Cardiac muscle cell (in vitro differentiated cells and primary cell): ENCODE measurements around the gene PIK3AP1. TPM values are rescaled to one million over a fixed set of nuclear protein-coding genes. Genes with fewer than 3 reads are reported as not detected.
A peak's percentile ranks its signal among the peaks of the same experiment; 100 is the strongest.
"Not testable (repeated sequence)": the region's sequence is repeated elsewhere in the genome, so short reads cannot be mapped to it uniquely, and the experiment has no call there.

ENCODE experiments used
- DNase-seq, 2 donors: peaks; one replicate each; pipeline versions ENCODE4 v3.0.0 to v3.0.0-alpha.2; 2010 to 2017; ENCODE audit warnings: low read depth in 1 of 2, low spot score in 1 of 2
- H3K27ac ChIP-seq: fragments of 200-600 bp; sonication (generic); 2 replicates; pipeline ENCODE4 v1.5.1; 2016
- H3K27me3 ChIP-seq: fragments of 200-600 bp; sonication (generic); 2 replicates; pipeline ENCODE4 v1.6.0; 2016; ENCODE audit warnings: control low read depth
- H3K36me3 ChIP-seq: fragments of 200-600 bp; sonication (generic); 2 replicates; pipeline ENCODE4 v1.5.1; 2016; ENCODE audit warnings: control low read depth
- H3K4me1 ChIP-seq: fragments of 200-600 bp; sonication (generic); 2 replicates; pipeline ENCODE4 v1.8.1; 2017; ENCODE audit warnings: low read depth, mild to moderate bottlenecking, mixed run types
- H3K4me3 ChIP-seq: fragments of 200-600 bp; sonication (generic); 2 replicates; pipeline ENCODE4 v1.5.1; 2016; ENCODE audit warnings: mild to moderate bottlenecking
- H3K9me3 ChIP-seq: fragments of 200-600 bp; sonication (generic); 2 replicates; pipeline ENCODE4 v1.5.1; 2017; ENCODE audit warnings: low read depth, mild to moderate bottlenecking, control low read depth
- polyA plus RNA-seq: library from polyadenylated mRNA; unstranded; fragments of >200 nt; fragmentation: Nextera tagmentation; extraction: Ambion mirVana; gene quantifications from 2 replicates; pipeline ENCODE4 v1.2.1, GENCODE V29; 2016
- total RNA-seq: library from RNA; depleted of rRNA; stranded (reverse); fragments of >200 nt; gene quantifications from 2 replicates; pipeline ENCODE4 v1.2.3, GENCODE V29; 2016
- TF ChIP-seq, protein P1 (sequence below): IDR thresholded peaks from 2 replicates; pipeline ENCODE4 v1.5.1; 2012; ENCODE audit warnings: low read depth, mild to moderate bottlenecking, low read length

The PIK3AP1 gene
- total and polyA plus RNA-seq, 2 experiments from 2014 or later, result 1.1 to 2.7 TPM

DNA sequence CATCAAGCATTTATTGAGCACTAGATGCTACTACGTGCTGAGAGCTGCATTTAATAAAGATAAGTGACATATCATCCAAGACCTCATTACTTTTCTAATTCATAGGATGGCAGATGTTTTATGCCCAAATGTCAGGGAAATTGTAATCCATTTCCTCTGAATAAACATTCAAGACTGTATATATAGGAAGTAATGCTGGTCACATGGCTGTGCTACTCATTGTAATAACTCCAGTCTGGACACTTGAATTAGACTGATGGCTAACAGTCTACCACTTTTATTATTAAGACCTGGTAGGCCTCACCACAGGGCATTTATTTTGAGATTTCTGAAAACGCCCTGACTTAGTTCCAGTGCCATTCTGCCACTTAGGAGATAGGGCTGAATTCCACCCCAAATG is 36.6 kb downstream of the PIK3AP1 start:
- TF ChIP-seq, protein P1, sequence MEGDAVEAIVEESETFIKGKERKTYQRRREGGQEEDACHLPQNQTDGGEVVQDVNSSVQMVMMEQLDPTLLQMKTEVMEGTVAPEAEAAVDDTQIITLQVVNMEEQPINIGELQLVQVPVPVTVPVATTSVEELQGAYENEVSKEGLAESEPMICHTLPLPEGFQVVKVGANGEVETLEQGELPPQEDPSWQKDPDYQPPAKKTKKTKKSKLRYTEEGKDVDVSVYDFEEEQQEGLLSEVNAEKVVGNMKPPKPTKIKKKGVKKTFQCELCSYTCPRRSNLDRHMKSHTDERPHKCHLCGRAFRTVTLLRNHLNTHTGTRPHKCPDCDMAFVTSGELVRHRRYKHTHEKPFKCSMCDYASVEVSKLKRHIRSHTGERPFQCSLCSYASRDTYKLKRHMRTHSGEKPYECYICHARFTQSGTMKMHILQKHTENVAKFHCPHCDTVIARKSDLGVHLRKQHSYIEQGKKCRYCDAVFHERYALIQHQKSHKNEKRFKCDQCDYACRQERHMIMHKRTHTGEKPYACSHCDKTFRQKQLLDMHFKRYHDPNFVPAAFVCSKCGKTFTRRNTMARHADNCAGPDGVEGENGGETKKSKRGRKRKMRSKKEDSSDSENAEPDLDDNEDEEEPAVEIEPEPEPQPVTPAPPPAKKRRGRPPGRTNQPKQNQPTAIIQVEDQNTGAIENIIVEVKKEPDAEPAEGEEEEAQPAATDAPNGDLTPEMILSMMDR, result no peak
- no peaks in the 10 kb centered on the region for H3K36me3 ChIP-seq

DNA sequence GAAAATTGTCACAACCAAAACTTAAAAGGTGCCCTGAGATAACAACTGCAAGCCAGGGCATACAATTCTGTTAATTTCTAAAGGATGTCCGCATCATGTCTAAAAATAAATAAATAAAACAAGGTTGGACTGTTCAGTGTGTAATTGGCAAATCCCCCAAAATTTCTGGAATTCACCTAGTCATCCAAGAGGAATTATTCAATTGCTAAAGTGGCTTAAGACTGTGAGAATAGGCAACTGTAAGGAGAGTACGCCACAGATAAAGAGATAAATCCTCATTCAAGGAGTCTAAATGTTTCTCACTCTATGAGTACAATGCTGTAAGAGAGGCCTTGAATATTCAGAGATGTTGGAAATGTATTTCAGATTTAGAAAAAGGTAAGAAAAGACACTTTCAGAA is 37.2 kb downstream of the PIK3AP1 start:
- H3K36me3 ChIP-seq, result no peaks in the 10 kb centered on the region
- H3K27me3 ChIP-seq, result no peaks in the 10 kb centered on the region
- peak in 1 of 2 donors; percentile 4 for DNase-seq
- no peaks in the 10 kb centered on the region for H3K4me1 ChIP-seq
- H3K9me3 ChIP-seq, result no peaks in the 10 kb centered on the region
- H3K27ac ChIP-seq, result no peak overlapping the region
- TF ChIP-seq, protein P1, result no peak
- no peak overlapping the region for H3K4me3 ChIP-seq

More for the DNA sequence above, 36.6 kb downstream of the PIK3AP1 start:
- DNase-seq, result no peak
- H3K4me3 ChIP-seq, result no peak overlapping the region
- no peak overlapping the region for H3K27ac ChIP-seq
- no peaks in the 10 kb centered on the region for H3K4me1 ChIP-seq
- H3K9me3 ChIP-seq, result no peaks in the 10 kb centered on the region
- H3K27me3 ChIP-seq, result no peaks in the 10 kb centered on the region

DNA sequence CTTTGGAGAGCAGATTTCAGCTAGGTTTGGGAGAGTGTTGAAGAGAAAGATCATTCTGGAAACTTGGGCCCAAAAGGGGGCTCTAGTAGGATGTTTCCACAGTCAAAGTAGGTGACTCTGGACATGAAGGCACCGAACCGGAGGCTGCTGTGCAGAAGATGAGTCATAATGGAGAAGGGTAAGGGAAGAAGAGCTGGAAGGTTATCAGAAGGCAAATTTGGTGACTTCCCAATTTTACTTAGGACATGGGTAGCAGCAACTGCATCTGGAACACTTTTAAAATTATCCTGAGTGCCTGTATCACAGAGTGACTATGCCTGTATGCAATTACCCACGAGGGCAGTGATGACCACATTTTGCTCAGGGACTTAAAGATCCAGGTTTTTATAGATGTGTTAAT is 38.8 kb downstream of the PIK3AP1 start:
- H3K4me1 ChIP-seq, result no peaks in the 10 kb centered on the region
- DNase-seq, result no peak
- H3K27me3 ChIP-seq, result no peaks in the 10 kb centered on the region
- H3K36me3 ChIP-seq, result no peaks in the 10 kb centered on the region
- TF ChIP-seq, protein P1, result no peak
- no peaks in the 10 kb centered on the region for H3K9me3 ChIP-seq
- no peak overlapping the region for H3K27ac ChIP-seq
- no peak overlapping the region for H3K4me3 ChIP-seq

DNA sequence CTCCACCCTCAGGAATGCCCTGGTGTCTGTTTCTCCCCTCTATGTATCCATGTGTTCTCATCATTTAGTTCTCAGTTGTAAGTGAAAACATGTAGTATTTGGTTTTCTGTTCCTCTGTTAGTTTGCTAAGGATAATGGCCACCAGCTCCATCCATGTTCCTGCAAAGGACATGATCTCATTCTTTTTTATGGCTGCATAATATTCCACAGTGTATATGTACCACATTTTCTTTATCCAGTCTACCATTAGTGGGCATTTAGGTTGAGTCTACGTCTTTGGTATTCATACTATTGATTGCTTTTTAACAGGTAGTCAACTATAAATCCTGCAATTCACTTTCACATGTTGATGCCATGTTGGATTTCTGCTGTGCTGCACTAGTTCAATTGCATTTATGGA is 39.9 kb downstream of the PIK3AP1 start:
- not testable (repeated sequence) for H3K4me1 ChIP-seq, H3K4me3 ChIP-seq, H3K27me3 ChIP-seq, H3K36me3 ChIP-seq, H3K27ac ChIP-seq, DNase-seq, H3K9me3 ChIP-seq

DNA sequence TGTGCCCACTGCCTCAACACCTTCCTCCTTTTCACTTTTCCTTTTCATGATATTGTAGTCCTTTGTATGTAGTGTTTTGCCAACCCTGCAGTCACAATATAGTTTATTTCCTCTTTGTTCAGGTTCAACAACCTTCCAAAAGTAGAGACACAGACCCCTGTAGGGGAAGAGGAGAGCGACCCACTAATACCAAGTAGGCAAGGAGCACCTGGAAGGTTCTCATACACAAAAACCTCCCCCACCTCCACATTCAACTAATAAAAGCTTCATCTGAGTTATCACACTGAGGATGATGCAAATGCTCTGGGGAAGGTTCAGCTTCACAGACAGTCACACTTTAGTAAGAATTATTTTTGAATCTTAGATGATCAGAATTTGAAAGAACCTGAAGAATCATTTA is 41.6 kb downstream of the PIK3AP1 start:
- Histone ChIP-seq H3K27me3 (no peaks in the 10 kb centered on the region), H3K4me1 (peaks cover 3% of the 10 kb centered on the region), H3K9me3 (no peaks in the 10 kb centered on the region), H3K4me3 (no peak overlapping the region), H3K36me3 (no peaks in the 10 kb centered on the region), H3K27ac (no peak overlapping the region)
- no peak for DNase-seq
- TF ChIP-seq, protein P1, result no peak

DNA sequence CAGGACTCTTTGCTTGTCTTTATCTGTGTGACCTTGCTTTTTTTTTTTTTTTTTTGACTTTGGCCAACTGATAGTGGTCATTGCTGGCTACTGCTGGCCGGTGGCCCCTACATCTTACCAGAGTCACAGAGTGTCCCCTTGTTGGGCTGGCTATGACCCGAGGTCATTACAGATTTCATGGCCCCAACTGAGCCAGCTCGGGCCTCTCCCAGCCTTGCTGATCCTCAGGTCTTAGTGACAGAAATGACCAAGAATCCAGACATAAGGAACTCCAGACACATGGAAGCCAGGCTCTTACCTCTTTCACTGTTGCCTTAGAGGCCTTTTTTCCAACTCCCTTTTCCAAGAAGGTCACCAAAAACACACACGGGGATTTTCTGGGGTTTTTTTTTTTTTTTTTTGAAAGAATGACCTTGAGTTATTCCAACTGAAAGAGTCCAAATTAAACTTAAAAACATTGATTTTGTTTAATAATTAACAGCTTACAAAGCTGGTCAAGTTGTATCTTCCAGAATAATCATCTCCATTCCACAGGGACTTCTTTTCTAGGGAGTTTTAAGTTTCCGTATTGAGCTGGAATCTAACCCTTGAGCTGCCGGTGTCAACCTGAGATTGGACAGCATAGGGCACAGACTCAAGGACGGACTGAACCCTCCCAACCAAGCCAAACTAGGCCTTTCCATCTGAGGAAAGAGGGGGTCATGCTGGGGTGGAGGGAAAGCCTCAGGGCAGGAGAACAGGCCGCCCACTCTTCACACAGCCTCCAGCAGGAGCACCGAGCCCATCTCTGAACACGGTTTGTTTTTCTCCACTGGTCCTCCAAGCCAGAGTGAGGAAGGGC is 43.8 kb downstream of the PIK3AP1 start:
- TF ChIP-seq, protein P1, result no peak
- Histone ChIP-seq H3K4me3 (no peak overlapping the region), H3K4me1 (peaks cover 24% of the 10 kb centered on the region), H3K27ac (no peak overlapping the region), H3K27me3 (no peaks in the 10 kb centered on the region), H3K9me3 (no peaks in the 10 kb centered on the region), H3K36me3 (no peaks in the 10 kb centered on the region)
- no peak for DNase-seq
